Bronchial epithelial cell (primary cell): ENCODE results near the gene FAM53B. TPM values are rescaled to one million over a fixed set of nuclear protein-coding genes. Genes with fewer than 3 reads are reported as not detected.

Experiments
- DNase-seq: peaks from one replicate; pipeline ENCODE4 v3.0.0-alpha.2; 2010; ENCODE audit warnings: low read depth
- FAIRE-seq: peaks from 2 replicates; lab custom pipeline; 2011; peaks lifted over from hg19 to GRCh38; lab: Jason Lieb, UNC
- H3K27me3 ChIP-seq: 2 replicates; pipeline ENCODE4 v1.5.1; 2011; ENCODE audit warnings: low read length; ENCODE audit not compliant: control insufficient read depth, insufficient read depth
- H3K36me3 ChIP-seq: 2 replicates; pipeline ENCODE4 v1.5.1; 2011; ENCODE audit warnings: low read length; ENCODE audit not compliant: control insufficient read depth, insufficient read depth
- H3K4me3 ChIP-seq: 2 replicates; pipeline ENCODE4 v1.5.1; 2011; ENCODE audit warnings: mild to moderate bottlenecking, low read depth, low read length, control low read depth
- total RNA-seq: library from RNA; depleted of rRNA; stranded (reverse); fragments of >200 nt; gene quantifications from 2 replicates; pipeline ENCODE4 v1.2.1, GENCODE V29; 2014
- TF ChIP-seq, protein P1 (sequence below): IDR thresholded peaks from 2 replicates; pipeline ENCODE4 v1.5.1; 2011; ENCODE audit warnings: mild to moderate bottlenecking, moderate library complexity, low read length, control low read depth, inconsistent platforms; ENCODE audit not compliant: insufficient read depth, severe bottlenecking

The FAM53B gene
- total RNA-seq, 1 donor from 2014 or later = 19.5 TPM

- no peak for DNase-seq
- no peak for FAIRE-seq
- H3K27me3 ChIP-seq = no peaks in the 10 kb centered on the region
- H3K36me3 ChIP-seq = no peaks in the 10 kb centered on the region
- no peak overlapping the region for H3K4me3 ChIP-seq
- TF ChIP-seq, protein P1, sequence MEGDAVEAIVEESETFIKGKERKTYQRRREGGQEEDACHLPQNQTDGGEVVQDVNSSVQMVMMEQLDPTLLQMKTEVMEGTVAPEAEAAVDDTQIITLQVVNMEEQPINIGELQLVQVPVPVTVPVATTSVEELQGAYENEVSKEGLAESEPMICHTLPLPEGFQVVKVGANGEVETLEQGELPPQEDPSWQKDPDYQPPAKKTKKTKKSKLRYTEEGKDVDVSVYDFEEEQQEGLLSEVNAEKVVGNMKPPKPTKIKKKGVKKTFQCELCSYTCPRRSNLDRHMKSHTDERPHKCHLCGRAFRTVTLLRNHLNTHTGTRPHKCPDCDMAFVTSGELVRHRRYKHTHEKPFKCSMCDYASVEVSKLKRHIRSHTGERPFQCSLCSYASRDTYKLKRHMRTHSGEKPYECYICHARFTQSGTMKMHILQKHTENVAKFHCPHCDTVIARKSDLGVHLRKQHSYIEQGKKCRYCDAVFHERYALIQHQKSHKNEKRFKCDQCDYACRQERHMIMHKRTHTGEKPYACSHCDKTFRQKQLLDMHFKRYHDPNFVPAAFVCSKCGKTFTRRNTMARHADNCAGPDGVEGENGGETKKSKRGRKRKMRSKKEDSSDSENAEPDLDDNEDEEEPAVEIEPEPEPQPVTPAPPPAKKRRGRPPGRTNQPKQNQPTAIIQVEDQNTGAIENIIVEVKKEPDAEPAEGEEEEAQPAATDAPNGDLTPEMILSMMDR = no peak
These were observed 158.0 kb downstream of the FAM53B start for GRCh38 chr10:124586142-124586541.

DNA sequence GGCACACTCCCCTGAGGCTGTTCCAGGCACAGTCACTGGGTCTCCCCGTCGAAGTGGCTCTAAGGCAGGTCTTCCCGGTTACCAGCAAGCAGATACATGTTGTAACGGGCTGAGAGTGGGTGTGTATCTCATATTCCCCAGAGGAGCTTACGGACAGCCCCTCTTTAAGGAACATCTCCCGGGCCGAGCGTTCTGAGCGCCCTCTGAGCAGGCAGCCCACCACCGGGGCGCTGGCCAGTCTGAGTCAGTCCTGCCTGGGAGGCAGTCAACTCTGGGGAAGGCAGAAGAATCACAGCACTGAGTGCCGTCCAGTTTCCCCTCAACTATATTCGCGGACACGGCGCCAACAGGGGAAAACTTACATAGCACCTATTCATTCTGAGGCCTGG lies 165.2 kb downstream of the FAM53B start:
- peak; percentile 92 for DNase-seq
- H3K36me3 ChIP-seq = no peaks in the 10 kb centered on the region
- no peak for FAIRE-seq

GRCh38 chr10:124578231-124579010 lies 165.8 kb downstream of the FAM53B start:
- Histone ChIP-seq H3K36me3 (no peaks in the 10 kb centered on the region), H3K27me3 (no peaks in the 10 kb centered on the region), H3K4me3 (no peak overlapping the region)
- TF ChIP-seq, protein P1 = no peak
- FAIRE-seq (no peak), DNase-seq (no peak)

More for the DNA sequence above, 165.2 kb downstream of the FAM53B start:
- TF ChIP-seq, protein P1 = no peak
- H3K4me3 ChIP-seq = no peak overlapping the region
- no peaks in the 10 kb centered on the region for H3K27me3 ChIP-seq

DNA sequence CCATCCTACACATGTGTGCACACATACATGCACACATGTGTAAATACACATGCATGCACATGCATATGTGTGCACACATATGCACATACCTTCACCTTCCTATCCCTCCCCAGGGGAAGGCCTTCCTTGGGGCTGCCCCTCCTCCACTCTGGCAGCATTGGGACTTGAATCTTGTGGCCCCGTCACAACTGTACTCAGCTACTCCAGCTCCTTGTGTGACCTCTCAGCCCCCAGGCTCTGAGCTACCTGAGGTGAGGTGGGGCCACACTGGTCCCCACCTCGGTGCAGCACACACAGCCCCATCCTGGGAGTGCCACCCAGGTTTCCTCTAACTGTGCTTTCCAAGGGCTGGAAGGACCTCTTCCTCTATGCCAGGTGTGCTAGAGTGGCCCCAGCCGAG lies 166.5 kb downstream of the FAM53B start:
- no peak for FAIRE-seq
- Histone ChIP-seq H3K4me3 (no peak overlapping the region), H3K36me3 (no peaks in the 10 kb centered on the region), H3K27me3 (no peaks in the 10 kb centered on the region)
- DNase-seq = no peak
- TF ChIP-seq, protein P1 = no peak

- Histone ChIP-seq H3K4me3 (no peak overlapping the region), H3K36me3 (no peaks in the 10 kb centered on the region), H3K27me3 (no peaks in the 10 kb centered on the region)
- FAIRE-seq (no peak), DNase-seq (no peak)
- TF ChIP-seq, protein P1 = no peak
These were observed 167.4 kb downstream of the FAM53B start for GRCh38 chr10:124576526-124577420.
